HG03378 (cell line): Measurements from ENCODE around the gene REPS1.
"Not testable (repeated sequence)": the region's sequence is repeated elsewhere in the genome, so short reads cannot be mapped to it uniquely, and the experiment has no call there.

Experiments
- ATAC-seq: cut with Tn5 transposase; IDR thresholded peaks from one replicate; pipeline ENCODE4 v1.9.1; 2021; ENCODE audit warnings: mild to moderate bottlenecking, moderate library complexity; ENCODE audit not compliant: unreplicated experiment

The REPS1 gene

DNA sequence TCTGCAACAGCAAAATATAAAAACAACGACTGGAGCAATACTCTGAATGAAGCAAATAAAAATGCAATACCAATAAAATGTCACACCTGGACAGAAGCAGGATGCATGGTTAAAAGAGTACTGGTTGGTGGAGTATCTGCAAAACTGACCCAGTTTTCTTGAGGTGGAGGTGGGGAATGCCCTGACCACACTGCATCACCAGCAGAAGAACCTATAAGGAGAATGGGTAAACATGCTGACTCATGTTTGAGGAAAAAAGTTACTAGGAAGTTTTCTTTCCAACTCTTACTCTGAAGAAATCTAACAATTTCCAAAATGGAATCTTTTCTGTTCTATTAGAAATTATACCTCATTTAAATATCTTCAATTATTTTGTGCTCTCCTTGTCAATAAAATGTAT lies 43.6 kb downstream of the REPS1 start:
- peak; percentile 84 for ATAC-seq

DNA sequence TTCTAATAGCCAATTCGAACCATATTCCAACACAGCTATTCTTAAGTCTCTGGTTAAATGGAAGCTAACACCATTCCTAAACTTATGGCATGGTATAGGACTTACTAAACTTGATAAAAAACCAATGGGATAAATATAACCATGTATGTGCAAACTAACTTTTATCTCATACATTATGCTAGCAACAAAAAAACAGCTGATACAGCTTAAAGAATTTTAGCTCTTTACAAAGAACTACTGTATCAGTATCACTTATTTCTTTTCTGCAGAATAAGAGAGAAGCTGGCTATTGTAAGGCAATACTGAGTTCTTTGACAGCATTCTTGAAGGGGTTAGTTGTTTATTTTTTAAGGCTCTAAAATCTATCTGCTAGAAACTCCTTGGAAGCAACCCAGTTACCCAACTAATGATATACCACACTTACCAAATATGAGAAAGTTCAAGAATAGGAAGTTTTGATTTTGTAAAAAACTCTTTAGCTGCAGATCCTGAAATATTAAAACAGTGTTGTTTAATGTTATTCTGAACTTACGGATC lies 44.9 kb downstream of the REPS1 start:
- no peak for ATAC-seq

DNA sequence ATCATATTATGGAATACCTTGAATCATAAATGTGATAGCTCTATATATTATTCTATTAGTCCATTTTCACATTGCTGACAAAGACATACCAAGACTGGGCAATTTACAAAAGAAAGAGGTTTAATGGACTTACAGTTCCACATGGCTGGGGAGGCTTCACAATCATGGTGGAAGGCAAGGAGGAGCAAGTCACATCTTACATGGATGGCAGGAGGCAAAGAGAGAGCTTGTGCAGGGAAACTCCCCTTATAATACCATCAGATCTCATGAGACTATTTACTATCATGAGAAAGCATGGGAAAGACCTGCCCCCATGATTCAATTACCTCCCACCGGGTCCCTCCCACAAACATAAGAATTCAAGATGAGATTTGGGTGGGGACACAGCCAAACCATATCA lies 51.2 kb downstream of the REPS1 start:
- not testable (repeated sequence) for ATAC-seq

DNA sequence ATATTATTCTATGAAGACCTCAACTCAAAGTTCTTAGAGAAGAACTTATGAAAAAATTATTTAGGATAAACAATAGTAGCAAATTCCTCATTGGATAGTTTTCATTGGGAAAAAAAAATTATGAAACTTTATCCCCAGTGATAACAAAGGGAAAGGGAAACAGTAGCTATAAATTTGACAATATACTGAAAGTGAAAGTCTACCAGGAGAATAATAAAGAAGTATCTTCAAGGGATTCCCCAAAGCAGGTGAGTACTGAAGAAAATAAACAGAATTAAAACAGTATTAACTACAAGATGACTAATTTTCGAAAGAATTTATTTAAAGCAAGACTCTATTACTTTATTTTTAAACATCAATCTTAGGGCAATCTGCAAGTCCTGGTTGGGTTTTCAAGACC lies 56.4 kb downstream of the REPS1 start:
- ATAC-seq: no peak

DNA sequence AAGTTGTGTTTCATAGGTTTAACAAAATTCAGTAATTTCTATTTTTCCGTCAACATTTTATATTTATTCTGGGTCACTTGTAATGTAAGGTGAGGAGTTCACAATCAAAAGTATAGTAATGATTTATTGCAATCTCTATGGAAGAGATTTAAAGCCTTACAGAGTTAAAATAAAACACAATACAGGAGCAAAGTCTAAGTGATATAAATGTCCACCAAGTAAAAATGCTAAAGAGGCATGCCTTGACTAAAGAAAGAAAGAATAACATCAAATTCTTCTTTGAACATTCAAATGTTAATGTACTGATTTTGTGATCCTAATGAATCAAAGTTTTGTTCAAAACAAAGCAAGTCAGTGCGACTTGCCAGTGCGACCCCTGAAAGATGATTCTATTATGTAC lies 61.5 kb downstream of the REPS1 start:
- no peak for ATAC-seq

DNA sequence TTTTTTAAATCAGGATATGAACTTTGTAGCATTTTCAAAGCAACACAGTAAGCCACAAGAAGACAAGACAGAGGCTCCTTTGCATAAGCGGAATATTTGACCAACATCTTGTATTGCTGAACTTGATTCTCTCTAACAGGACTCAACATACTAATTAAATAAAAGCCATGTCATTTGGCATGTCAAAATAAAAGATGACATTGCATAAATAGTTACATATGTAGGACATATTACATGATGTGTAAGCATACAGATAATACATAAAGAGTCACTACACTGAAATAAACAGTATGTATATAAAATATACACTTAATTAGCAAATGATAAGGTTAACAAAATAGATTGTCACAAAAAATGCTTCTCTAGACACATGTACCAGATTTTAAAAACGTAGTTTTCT lies 62.2 kb downstream of the REPS1 start:
- no peak for ATAC-seq

DNA sequence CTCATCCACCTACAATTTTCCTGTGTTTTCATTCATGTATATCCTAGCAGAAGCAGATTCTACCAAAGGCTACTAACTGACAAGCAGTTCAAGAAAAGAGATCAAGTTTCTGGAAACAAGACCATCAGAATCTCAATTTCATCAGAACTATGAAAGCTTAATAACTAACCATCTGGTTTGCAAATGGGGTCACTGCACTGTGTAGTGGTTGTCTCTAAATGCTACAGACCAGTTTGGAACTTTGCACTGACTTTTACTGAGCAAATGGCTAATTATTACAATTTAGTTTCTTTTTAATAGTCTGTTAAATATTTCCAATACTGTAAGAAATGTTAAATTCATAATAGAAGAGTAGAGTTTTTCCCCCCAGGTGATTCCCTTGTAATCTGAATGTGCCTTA lies 64.5 kb downstream of the REPS1 start:
- peak; percentile 51 for ATAC-seq

DNA sequence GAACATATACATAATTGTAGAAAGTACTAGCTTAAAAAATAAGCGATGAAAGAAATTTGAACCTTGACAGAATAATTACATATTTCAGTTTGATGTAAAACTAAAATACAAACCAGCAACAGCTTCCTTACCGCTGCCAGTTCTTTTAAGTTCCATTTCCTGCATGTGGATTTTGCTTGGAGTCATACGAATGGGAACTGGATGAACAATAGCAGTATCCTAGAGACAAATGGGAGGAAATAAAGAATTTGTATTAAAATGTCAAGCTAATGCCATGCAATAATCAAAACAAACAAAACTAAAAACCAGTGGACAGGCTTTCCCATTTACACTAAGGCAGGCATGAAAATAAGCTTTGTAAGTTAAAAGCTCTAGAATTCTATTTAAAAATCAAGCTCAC lies 67.1 kb downstream of the REPS1 start:
- no peak for ATAC-seq

DNA sequence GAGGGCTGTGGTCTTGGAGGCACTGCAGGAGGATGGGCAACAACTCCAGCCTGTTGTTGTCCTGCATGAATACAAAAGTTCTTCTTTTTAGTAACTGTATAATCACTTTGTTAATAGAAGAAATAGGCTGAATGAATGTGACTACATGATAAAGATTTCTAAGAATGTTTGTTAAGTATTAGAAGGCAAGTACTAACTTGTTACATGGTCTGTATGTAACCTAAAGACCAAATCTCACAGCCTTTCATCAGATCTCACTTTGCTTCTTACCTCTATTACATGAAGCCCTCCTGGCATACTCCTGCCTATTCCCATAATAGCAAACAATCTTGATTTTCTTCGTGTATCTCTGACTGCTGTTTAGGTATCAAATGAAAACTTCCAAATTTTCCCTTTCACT lies 73.4 kb downstream of the REPS1 start:
- no peak for ATAC-seq

DNA sequence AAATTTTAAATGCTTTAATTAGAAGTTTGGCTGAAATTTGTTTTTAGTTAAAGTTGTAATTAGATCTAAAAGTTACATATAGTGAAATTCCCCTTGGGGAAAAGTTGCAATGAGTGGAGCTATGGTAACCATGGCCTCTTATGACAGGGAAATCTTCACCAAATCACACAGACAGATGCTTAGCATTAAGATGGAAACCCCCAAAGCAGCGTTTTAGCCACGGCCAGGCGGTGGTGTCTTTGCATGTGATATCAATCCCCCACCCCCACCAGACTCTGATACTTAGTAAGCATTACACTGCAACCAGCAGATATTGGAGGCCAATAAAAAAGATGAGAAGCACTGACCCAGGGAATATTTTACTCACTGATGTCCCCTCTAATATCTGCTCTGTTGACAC lies 75.7 kb downstream of the REPS1 start:
- no peak for ATAC-seq

DNA sequence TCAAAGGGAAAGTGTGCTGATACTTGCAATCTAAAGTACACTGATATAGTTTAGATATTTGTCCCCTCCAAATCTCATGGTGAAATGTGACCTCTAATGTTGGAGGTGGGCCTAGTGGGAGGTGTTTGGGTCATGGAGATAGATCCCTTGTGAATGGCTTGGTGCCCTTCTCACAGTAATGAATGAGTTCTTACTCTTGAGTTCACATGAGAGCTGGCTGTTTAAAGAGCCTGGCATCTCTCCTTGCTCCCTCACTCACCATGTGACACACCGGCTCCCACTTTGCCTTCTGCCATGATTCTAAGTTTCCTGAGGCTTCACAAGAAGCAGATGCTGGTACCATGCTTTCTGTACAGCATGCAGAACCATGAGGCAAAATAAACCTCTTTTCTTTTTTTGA lies 78.1 kb downstream of the REPS1 start:
- no peak for ATAC-seq

DNA sequence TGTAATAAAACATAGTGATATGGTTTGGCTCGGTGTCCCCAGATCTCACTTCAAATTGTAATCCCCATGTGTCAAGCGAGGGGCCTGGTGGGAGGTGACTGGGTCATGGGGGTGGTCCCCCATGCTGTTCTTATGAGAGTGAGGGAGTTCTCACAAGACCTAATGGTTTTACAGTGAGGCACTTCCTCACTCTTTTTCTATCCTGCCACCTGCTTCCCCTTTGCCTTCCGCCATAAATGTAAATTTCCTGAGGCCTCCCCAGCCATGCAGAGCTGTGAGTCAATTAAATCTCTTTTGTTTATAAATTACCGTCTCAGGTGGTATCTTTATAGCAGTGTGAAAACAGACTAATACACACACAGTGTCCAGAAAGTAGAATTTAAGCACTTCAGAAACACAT lies 78.5 kb downstream of the REPS1 start:
- ATAC-seq: no peak

DNA sequence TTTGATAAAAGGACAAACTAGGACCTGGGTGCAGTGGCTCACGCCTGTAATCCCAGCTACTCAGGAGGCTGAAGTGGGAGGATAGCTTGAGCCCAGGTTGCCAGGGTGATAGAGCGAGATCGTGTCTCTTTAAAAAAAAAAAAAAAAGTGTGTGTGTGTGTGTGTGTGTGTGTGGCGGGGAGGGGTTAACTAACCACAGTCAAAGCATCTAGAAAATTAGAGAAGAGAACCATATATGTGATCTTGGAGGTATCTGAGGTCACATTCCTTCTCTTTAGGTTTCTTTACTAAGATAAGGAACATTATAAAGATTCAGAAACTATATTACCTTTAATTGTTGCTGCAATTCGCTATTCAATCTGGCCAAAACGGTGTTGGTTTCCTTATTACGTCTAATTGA lies 80.9 kb downstream of the REPS1 start:
- ATAC-seq: no peak

DNA sequence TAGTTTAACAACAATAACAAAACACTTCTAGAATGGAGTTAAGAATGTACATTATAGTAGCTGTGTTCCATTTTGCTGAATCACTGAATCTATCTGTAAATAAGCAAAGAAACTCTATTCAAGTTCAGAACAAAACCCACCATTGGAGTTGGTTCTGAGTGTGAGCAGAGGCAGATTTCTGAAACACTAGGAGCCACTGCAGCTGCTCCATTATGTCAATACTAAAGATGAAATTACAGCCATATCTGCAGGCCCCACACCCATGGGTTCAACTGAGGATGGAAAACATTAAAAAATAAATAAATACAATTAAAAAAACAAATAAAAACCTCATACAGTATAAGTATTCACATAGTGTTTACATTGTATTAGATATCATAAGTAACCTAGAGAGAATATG lies 91.0 kb downstream of the REPS1 start:
- ATAC-seq: no peak

DNA sequence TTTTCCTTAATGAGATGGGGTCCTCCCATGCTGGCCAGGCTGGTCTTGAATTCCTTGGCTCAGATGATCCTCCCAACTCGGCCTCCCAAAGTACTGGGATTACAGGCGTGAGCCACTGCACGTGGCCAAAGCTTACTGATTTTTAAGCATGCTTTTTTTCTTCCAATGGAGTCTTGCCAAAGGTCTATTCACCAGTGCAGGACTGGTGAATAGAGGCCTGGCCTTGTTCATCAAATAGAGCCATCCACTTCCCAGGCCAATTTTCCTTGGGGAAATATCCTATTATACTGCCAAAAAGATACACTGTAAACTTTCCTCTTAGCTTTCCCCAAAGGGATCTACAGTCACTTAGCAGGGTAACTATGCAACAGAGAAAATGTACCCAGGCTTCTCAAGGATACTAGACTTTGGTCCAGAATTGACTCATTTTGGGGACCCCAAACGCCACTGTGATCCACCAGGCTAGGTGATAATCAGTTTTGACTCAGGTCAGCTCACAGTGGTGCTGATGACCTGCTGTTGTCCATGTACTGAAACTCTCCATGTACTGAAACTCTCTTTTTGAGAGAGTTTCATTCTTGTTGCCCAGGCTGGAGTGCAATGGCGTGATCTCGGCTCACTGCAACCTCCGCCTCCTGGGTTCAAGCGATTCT lies 91.8 kb downstream of the REPS1 start:
- no peak for ATAC-seq

DNA sequence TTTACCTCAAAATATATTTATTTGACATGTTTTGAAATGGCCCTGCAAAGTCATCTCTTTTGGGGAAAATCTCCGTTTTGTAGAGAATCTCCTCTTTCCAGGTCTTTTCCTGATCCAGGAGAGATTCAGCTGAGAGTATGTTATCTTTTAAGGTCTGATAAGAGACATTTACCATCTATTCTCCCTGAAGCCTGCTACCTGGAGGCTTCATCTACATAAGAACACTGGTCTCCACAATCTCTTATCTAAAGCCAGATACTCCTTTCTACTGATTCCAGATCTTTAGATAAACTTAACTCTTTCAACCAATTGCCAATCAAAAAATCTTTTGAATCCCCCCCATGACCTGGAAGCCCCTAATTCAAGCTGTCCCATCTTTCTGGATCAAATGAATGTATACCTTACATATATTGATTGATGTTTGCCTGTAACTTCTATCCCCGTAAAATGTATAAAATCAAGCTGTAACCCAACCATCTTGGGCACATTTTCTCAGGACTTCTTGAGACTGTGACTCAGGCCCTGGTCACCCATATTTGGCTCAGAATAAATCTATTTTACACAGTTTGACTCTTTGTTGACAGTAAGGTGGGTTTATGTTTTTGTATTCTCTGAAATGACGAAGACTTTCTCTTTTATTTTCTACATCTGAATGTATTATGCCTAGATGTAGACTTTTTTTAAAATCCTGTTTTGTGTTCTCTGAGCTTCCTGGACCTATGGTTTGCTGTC lies 96.6 kb downstream of the REPS1 start:
- no peak for ATAC-seq

DNA sequence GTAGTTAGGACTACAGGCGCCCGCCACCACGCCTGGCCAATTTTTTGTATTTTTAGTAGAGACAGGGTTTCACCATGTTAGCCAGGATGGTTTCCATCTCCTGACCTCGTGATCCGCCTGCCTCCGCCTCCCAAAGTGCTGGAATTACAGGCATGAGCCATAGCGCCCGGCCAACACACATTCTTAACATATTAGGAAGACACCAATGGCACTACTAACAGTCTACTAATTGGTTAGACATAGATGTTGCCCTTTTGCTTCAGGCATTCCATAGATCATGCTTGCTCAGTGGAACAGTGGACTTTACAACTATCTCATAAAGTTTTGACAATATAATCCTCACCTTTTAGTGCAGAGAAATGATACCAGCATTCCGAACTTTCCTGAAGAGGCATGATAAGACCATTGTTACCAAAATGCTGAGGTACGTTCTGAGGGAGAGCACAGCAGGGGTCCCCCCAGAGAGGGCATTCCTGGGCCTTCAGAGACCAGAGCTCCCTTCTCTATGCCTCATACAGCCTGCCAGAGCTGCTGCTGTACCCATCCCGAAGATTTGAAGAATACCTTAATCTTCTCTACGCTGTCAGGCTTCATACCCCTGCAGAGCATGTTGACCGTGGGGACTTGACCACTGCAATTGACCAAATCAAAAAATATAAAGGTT lies 102.8 kb downstream of the REPS1 start:
- no peak for ATAC-seq

DNA sequence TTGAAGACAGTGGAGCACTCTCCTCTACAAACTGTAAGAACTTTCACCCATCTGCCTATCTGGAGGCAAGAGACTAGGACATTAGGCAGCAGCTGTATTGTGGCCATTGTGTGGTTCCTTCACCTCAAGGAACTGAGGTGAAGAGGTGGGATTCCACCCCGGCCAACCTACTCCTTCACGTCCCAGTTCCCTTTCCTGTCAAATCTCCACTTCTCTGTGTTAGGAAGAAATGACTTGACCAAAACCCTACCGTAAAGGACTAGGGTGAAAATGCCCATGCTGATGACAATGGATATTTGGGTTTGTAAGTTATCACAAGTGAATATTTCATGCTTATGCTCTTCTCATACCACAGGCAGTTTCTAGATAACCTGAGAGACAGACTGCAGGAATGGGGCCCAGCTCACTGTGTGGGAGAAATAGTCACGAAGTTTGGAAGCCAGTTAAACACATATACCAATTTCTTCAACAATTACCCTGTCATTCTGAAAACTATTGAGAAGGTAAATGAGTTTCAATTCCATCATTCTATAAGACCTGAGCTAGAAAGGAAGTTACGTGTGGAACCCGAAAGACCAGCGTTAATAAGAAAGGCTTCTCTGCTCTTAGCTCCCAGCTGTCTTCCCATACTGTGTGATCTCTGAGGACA lies 105.6 kb downstream of the REPS1 start:
- ATAC-seq: peak; percentile 59

DNA sequence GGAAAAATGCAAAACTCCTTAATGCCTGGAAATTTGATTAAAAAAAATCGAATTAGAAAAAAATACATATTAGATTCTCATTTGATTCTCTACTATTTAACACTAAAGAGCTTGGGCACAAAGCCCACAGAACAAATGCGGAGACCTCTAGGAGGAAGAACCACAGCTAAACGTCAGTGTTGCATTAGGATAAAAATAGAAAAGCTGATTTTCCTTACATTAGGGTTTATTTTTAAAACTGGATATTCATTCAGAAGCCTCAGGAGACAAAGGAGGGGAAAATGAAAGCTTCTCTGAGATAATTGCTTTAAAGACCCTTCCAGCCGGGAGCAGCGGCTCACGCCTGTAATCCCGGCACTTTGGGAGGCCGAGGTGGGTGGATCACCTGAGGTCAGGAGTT lies 114.9 kb downstream of the REPS1 start:
- ATAC-seq: no peak

DNA sequence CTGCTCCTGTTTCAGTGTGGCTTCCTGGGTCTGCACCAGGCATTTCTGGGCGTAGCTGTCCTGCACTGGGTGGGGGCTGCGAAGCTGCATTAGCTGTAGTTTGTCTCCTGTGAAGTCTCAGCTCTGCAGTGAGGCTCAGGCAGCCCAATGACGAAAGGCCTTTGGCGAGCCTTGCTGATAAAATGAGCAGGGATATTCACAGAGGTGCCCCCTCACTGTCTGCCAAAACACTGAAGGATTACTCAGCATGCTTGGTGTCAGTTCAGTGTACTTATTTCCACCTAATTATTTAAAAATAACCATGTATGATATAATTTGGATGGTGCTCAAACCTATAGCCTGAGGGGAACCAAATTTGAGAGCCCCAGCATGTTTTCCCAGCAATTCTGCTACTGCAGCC lies 118.7 kb downstream of the REPS1 start:
- no peak for ATAC-seq

DNA sequence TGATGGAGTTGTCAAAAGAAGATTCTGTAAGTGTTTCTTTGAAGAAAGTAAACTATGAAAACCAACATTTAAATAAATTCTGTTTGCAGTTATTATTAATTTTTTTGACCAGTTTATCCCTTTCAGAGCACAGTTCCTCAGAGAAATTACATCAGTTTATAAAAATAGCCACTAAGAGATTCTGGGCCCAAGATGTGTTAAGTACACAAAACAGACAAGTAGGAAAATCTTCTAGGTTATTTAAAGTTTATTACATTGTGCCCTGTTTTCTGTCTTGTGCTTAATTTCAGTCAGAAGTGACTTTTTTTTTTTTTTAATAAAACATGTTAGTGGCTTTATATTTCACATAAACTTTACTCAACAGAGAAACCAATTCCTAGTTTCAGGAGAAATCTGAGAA lies 119.9 kb downstream of the REPS1 start:
- ATAC-seq: no peak
